ENCODE data around the gene PRKCI. TPM values are rescaled to one million over a fixed set of nuclear protein-coding genes. Genes with fewer than 3 reads are reported as not detected.
"Not testable (repeated sequence)": the region's sequence is repeated elsewhere in the genome, so short reads cannot be mapped to it uniquely, and the experiment has no call there.

Gene PRKCI
- total RNA-seq, 1 donor from 2014 or later = 15.9 TPM

DNA sequence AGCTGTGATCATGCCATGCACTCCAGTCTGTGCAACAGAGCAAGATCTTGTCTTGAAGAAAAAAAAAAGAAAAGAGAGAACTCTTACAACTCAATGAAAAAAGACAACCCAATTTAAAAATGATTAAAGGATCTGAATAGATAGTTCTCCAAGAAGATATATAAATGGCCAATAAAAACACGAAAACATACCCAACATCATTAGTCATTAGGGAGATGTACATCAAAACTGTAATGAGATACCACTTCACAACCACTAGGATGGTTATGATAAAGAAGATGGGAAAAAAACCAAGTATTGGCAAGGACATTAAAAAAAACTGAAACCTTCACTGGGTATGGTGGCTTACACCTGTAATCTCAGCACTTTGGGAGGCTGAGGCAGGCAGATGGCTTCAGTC is 2.4 kb upstream of the PRKCI start:
- intact Hi-C loops (cut with DNase I) = no loop called here

GRCh38 chr3:170220871-170221270 is 1.4 kb upstream of the PRKCI start:
- intact Hi-C loops (cut with DNase I) = no loop called here
- no peak for ATAC-seq (ENCODE audit: poor library complexity)
- no peak for DNase-seq

More for the DNA sequence above, 2.4 kb upstream of the PRKCI start:
- ATAC-seq (ENCODE audit: poor library complexity) (no peak), DNase-seq (no peak)

- intact Hi-C loops (cut with DNase I) = no loop called here
- DNase-seq (no peak), ATAC-seq (ENCODE audit: poor library complexity) (peak; percentile 50)
Observed at GRCh38 chr3:170222647-170223541, 670 bp downstream of the PRKCI start.

DNA sequence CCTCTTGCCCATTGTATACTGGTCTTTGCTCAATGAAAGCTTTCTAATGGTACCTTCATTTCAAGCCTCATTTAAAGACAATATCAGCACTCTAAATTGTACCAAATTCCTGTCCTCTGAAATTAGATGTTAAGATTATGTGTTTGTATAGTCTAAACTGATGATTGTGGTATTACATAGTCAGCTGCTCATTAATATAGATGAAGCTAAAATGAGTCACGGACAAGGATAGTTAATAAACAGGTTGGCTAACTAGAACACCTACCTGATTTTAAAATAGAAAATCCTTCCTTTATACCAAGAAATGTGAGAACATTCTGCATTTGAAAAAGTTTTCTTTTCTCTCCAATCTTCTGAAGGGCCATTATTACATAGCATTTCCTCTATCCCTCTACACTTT is 2.9 kb downstream of the PRKCI start:
- DNase-seq = no peak
- intact Hi-C loops (cut with DNase I) = no loop called here
- no peak for ATAC-seq (ENCODE audit: poor library complexity)

- no peak for ATAC-seq (ENCODE audit: poor library complexity)
- DNase-seq = no peak
- intact Hi-C loops (cut with DNase I) = no loop called here
Observed at GRCh38 chr3:170226426-170226960, 4.3 kb downstream of the PRKCI start.

GRCh38 chr3:170228093-170228766 is 6.0 kb downstream of the PRKCI start:
- intact Hi-C loops (cut with DNase I) = no loop called here
- DNase-seq = no peak
- peak; percentile 14 for ATAC-seq (ENCODE audit: poor library complexity)

DNA sequence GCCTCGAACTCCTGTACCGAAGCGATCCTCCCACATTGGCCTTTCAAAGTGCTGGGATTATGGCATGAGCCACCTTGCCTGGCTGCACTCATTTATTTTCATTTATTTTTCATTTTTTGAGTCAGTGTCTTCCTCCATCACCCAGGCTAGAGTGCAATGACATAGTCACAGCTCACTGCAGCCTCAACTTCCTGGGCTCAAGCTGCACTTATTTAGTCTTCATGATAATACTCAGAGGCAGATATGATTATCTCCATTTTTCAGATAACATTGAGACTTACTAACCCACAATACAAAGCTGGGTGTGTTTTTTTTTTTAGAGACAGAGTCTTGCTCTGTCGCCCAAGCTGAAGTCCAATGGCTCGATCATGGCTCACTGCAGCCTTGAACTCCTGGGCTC is 10.0 kb downstream of the PRKCI start:
- ATAC-seq (ENCODE audit: poor library complexity) (no peak), DNase-seq (no peak)
- intact Hi-C loops (cut with DNase I) = no loop called here

- DNase-seq (no peak), ATAC-seq (ENCODE audit: poor library complexity) (peak; percentile 66)
- intact Hi-C loops (cut with DNase I) = no loop called here
Observed at GRCh38 chr3:170233530-170233929, 11.3 kb downstream of the PRKCI start.

- ATAC-seq (ENCODE audit: poor library complexity) (no peak), DNase-seq (no peak)
- intact Hi-C loops (cut with DNase I) = no loop called here
Observed at GRCh38 chr3:170240142-170240541, 17.9 kb downstream of the PRKCI start.

DNA sequence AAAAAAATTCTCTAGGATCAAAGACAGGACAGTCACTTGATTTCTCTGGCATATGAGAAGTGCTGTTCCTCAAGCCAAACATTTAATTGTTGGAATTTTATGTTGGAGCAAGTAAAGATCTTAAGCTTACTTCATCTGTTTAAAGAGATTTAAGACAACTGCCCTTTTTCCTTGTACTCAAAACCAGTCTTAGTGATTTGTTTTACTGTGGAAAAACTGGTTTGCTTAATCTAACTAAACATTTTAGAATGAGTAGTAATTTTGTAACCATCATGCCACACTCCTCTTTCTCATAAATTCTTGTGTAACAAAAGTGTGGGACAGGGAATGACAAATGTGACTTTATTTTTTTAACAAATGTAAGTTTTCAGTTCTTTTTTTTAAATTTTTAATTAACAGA is 18.4 kb downstream of the PRKCI start:
- no peak for ATAC-seq (ENCODE audit: poor library complexity)
- DNase-seq = no peak
- intact Hi-C loops (cut with DNase I) = no loop called here

DNA sequence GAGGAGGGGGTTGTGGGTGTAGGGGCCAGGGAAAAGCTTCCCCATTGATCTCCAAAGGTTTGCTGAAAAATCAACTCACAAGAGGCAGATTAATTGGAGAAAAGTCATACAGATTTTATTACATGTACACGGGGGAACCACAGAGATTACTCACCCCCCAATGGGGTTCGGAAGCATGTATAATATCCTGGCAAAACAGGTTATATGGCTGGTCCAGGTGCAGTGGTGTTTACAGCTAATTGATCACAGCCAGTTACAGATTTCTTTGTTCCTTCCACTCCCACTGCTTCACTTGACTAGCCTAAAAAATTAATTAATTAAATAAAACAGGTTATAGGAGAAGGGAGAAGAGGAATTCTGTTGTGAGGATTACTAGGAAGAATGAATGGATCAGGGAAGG is 22.4 kb downstream of the PRKCI start:
- intact Hi-C loops (cut with DNase I) = no loop called here
- DNase-seq (no peak), ATAC-seq (ENCODE audit: poor library complexity) (no peak)

GRCh38 chr3:170247875-170248274 is 25.7 kb downstream of the PRKCI start:
- DNase-seq (no peak), ATAC-seq (ENCODE audit: poor library complexity) (no peak)
- intact Hi-C loops (cut with DNase I) = no loop called here

GRCh38 chr3:170256597-170256996 is 34.4 kb downstream of the PRKCI start:
- ATAC-seq (ENCODE audit: poor library complexity) (no peak), DNase-seq (no peak)
- intact Hi-C loops (cut with DNase I) = no loop called here

- intact Hi-C loops (cut with DNase I) = no loop called here
- DNase-seq (no peak), ATAC-seq (ENCODE audit: poor library complexity) (no peak)
Observed at GRCh38 chr3:170257145-170257544, 34.9 kb downstream of the PRKCI start.

- no peak for DNase-seq
- intact Hi-C loops (cut with DNase I) = no loop called here
- no peak for ATAC-seq (ENCODE audit: poor library complexity)
Observed at GRCh38 chr3:170258105-170258487, 35.9 kb downstream of the PRKCI start.

- intact Hi-C loops (cut with DNase I) = no loop called here
- DNase-seq (no peak), ATAC-seq (ENCODE audit: poor library complexity) (no peak)
Observed at GRCh38 chr3:170259907-170260306, 37.7 kb downstream of the PRKCI start.

DNA sequence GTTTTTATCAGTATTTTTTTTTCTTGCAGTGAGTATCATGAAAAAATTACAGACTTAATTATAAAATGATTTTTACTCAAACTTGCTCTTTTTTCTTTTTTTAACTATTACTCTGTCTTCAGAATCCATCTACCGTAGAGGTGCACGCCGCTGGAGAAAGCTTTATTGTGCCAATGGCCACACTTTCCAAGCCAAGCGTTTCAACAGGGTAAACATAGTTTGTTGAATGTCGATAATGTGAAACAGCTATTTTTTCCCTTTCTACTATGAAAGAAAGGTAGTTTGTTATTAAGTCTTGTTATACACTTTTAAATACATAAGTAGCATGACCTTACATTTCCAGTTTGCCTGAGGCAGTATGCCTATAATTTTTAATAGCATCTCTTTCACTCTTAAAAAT is 45.6 kb downstream of the PRKCI start:
- intact Hi-C loops (cut with DNase I) = no loop called here
- no peak for DNase-seq
- ATAC-seq (ENCODE audit: poor library complexity) = no peak

DNA sequence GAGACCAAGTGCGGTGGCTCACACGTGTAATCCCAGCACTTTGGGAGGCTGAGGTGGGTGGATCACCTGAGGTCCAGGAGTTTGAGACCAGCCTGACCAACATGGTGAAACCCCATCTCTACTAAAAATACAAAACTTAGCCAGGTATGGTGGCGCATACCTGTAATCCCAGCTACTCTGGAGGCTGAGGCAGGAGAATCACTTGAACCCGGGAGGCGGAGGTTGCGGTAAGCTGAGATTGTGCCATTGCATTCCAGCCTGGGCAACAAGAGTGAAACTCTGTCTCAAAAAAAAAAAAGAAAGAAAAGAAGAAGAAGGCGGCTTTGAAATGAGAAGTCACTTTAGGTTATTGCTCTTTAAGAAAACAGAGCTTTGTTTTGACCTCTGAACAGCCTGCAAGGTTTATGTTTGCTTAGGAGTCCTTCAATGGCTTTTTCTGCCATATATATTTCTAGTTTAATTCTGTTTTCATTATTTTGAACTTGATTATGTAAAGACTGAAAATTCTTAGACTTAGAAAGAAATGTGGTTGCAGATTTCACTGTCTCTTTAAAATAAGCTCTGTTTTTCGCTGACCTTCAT is 47.5 kb downstream of the PRKCI start:
- DNase-seq; intact Hi-C loops (cut with DNase I); ATAC-seq (ENCODE audit: poor library complexity): not testable (repeated sequence)

- DNase-seq (no peak), ATAC-seq (ENCODE audit: poor library complexity) (no peak)
- intact Hi-C loops (cut with DNase I) = no loop called here
Observed at GRCh38 chr3:170270282-170270881, 48.2 kb downstream of the PRKCI start.

All from Right ventricle myocardium superior (tissue), 1 donor.